ENCODE measurements around the gene SMC1B.
"Not testable (repeated sequence)": the region's sequence is repeated elsewhere in the genome, so short reads cannot be mapped to it uniquely, and the experiment has no call there.

The SMC1B gene

DNA sequence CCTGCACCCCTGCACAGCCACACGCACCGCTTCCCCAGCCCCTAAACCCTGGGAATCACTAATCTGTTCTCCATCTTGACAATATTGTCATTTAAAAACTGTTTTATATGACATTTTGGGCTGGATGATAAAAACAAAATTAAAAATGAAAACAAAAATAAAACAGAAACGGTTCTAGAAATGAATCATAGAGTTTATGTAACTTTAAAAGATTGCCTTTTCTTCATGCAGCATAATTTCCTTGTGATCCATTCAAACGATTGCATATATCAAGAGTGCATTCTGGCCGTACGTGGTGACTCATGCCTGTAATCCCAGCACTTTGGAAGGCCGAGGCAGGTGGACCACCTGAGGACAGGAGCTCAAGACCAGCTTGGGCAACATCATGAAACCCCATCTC lies 110.2 kb downstream of the SMC1B start:
- in situ Hi-C loops (cut with HindIII; ENCODE audit: low pct_unique_long_range_greater_than_20kb, low sequenced_read_pairs) = no loop called here
- no peak for TF ChIP-seq JUND (IDR thresholded peaks at IDR 0.05; ENCODE audit: low read depth)
- no peak for DNase-seq (ENCODE audit: low read depth in 1 of 2, low spot score in 1 of 2)

DNA sequence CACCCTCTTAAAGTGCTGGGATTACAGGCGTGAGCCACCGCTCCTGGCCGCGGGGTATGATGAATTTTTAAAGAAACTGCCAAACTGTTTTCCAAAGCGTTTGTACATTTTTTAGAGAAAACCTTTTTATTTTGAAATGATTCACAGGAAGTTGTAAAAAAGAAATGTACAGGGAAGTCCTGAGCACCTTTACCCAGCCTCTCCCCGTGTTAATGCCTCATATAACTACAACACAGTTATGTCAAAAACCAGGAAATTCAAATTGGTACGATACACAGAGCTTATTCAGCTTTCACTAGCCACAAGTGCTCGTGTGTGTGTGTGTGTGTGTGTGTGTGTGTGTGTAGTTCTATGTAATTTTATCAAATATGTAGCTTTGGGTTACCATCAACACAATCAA lies 110.6 kb downstream of the SMC1B start:
- no peak for TF ChIP-seq JUND (IDR thresholded peaks at IDR 0.05; ENCODE audit: low read depth)
- no peak for DNase-seq (ENCODE audit: low read depth in 1 of 2, low spot score in 1 of 2)
- in situ Hi-C loops (cut with HindIII; ENCODE audit: low pct_unique_long_range_greater_than_20kb, low sequenced_read_pairs) = no loop called here

DNA sequence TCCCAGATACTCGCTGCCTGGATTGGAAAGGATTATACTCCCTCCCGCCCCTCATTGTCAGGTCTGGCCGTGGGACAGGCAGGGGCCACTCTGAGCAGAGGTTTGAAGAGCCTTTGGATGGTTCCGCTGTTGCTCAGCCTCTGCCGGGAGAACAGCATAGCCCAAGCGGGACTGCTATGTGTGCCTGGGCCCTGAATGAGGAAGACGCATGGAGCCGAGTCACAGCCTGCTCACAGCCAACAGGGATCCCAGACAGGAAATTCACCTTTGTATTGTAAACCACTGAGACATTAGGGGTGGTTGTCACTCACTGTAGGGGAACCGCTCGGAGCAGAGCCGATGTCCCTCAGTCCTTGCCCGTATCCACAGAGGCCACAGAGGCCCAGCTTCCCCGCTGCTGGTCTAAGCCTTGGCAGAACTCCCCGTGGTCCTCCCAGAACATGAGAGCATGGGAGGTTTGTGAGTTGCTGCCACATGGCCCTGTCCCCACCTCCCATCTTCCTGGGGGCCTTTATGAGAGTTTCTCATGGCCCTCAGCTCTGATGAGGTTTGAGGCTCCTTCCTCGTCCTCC lies 114.4 kb downstream of the SMC1B start:
- no peak for DNase-seq (ENCODE audit: low read depth in 1 of 2, low spot score in 1 of 2)
- TF ChIP-seq JUND (IDR thresholded peaks at IDR 0.05; ENCODE audit: low read depth) = no peak
- in situ Hi-C loops (cut with HindIII; ENCODE audit: low pct_unique_long_range_greater_than_20kb, low sequenced_read_pairs) = no loop called here

DNA sequence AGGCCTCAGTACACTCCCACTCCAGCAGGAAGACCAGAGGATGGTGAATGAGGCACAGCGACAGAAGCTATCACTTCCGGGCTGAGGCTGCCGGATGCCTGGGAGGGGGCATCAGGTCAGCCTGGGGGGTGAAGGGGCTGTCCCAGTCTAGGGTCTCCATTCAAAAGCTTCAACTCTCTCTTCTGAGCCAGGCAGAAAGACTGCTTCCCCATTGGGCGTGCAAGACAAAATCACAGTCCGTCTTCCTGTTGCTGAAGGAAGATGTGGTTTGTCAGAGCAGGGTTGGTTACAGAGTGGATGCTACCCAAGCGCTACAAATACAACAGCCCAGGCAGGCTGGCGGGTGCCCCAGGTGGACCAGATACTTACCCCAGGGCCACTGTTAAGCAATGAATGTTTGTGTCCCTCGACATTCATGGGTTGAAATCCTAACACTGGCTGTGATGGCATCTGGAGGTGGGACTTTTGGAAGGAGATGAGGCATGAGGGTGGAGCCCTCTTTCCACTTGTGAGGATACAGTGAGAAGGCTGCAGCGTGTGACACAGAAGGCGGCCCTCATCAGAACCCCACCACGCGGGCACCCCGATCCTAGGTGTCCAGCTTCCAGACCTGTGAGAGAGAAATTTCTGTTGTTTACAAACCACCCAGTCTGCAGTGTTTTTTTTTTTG lies 116.6 kb downstream of the SMC1B start:
- no peak for DNase-seq (ENCODE audit: low read depth in 1 of 2, low spot score in 1 of 2)
- in situ Hi-C loops (cut with HindIII; ENCODE audit: low pct_unique_long_range_greater_than_20kb, low sequenced_read_pairs) = no loop called here
- no peak for TF ChIP-seq JUND (IDR thresholded peaks at IDR 0.05; ENCODE audit: low read depth)

DNA sequence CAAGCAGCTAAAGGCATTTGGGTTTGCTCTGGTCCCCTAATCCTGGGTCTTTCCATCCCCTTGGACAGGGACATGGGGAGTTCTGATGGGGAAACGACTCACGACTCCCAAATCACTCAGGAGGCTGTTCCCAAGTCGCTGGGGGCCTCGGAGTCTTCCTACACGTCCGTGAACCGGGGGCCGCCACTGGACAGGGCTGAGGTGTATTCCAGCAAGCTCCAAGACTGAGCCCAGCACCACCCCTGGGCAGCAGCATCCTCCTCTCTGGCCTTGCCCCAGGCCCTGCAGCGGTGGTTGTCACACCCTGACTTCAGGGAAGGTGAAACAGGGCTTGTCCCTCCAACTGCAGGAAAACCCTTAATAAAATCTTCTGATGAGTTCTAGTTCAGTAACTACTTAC lies 117.9 kb downstream of the SMC1B start:
- in situ Hi-C loops (cut with HindIII; ENCODE audit: low pct_unique_long_range_greater_than_20kb, low sequenced_read_pairs) = no loop called here
- no peak for TF ChIP-seq JUND (IDR thresholded peaks at IDR 0.05; ENCODE audit: low read depth)
- DNase-seq (ENCODE audit: low read depth in 1 of 2, low spot score in 1 of 2) = no peak

DNA sequence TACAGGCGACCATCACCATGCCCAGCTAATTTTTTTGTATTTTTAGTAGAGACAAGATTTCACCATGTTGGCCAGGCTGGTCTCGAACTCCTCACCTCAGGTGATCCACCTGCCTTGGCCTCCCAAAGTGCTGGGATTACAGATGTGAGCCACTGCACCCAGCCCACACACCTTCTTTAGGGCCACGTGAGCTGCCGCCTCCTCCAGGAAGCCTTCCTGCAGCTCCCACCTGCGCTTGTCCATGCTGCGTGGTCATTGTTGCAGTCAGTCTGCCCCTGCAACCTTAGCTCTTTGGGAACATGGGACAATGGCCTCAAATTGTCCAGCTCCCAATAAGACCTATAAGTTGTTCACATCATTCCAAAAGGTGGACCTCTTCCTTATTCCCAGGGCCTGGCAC lies 118.4 kb downstream of the SMC1B start:
- DNase-seq (ENCODE audit: low read depth in 1 of 2, low spot score in 1 of 2); in situ Hi-C loops (cut with HindIII; ENCODE audit: low pct_unique_long_range_greater_than_20kb, low sequenced_read_pairs): not testable (repeated sequence)

All from T47D (cell line).